DOHH2 (cell line): ENCODE data around the gene DNAJC5G.
"Not testable (repeated sequence)": the region's sequence is repeated elsewhere in the genome, so short reads cannot be mapped to it uniquely, and the experiment has no call there.

Source experiments
- H3F3A ChIP-seq: fragments of 200-600 bp; sonication (generic), shearing (Covaris generic); 2 replicates; pipeline ENCODE4 v1.6.0; 2016; ENCODE audit warnings: antibody characterized with exemption, mild to moderate bottlenecking; ENCODE audit not compliant: control insufficient read depth, insufficient read depth
- H3K27ac ChIP-seq: fragments of 200-600 bp; sonication (generic); 2 replicates; pipeline ENCODE4 v1.5.1; 2014; ENCODE audit warnings: low read depth, mild to moderate bottlenecking, low read length, moderate library complexity
- H3K27me3 ChIP-seq: fragments of 200-600 bp; sonication (generic); 2 replicates; pipeline ENCODE4 v1.6.1; 2014; ENCODE audit warnings: mild to moderate bottlenecking, low read length, mixed read lengths; ENCODE audit not compliant: control insufficient read depth
- H3K36me3 ChIP-seq: fragments of 200-600 bp; sonication (generic); 2 replicates; pipeline ENCODE4 v1.6.1; 2014; ENCODE audit warnings: mild to moderate bottlenecking, low read length, moderate library complexity, mixed read lengths; ENCODE audit not compliant: control insufficient read depth
- H3K4me1 ChIP-seq: fragments of 200-600 bp; sonication (generic); 2 replicates; pipeline ENCODE4 v1.6.1; 2014; ENCODE audit warnings: mild to moderate bottlenecking, low read length, mixed read lengths; ENCODE audit not compliant: control insufficient read depth
- H3K4me2 ChIP-seq: fragments of 200-600 bp; sonication (generic); 2 replicates; pipeline ENCODE4 v1.6.0; 2014; ENCODE audit warnings: mild to moderate bottlenecking, low read length, moderate library complexity
- H3K4me3 ChIP-seq: fragments of 200-600 bp; sonication (generic); 2 replicates; pipeline ENCODE4 v1.5.1; 2014; ENCODE audit warnings: mild to moderate bottlenecking, low read length, mixed read lengths
- H3K79me2 ChIP-seq: fragments of 200-600 bp; sonication (generic); 2 replicates; pipeline ENCODE4 v1.6.1; 2014; ENCODE audit warnings: mild to moderate bottlenecking, low read length, mixed read lengths; ENCODE audit not compliant: control insufficient read depth
- H3K9me2 ChIP-seq: fragments of 200-600 bp; sonication (generic); replicated peaks from 2 replicates; pipeline ENCODE4 v1.6.1; 2014; ENCODE audit warnings: mild to moderate bottlenecking, low read length, mixed read lengths; ENCODE audit not compliant: control insufficient read depth
- H3K9me3 ChIP-seq: fragments of 200-600 bp; sonication (generic); 2 replicates; pipeline ENCODE4 v1.6.1; 2014; ENCODE audit warnings: antibody characterized with exemption, low read length, mixed read lengths; ENCODE audit not compliant: control insufficient read depth, insufficient read depth
- H4K20me1 ChIP-seq: fragments of 200-600 bp; sonication (generic); 2 replicates; pipeline ENCODE4 v1.6.0; 2014; ENCODE audit warnings: low read depth, mild to moderate bottlenecking, antibody characterized with exemption, low read length, moderate library complexity; ENCODE audit not compliant: control insufficient read depth, insufficient read depth
- CTCF ChIP-seq: fragments of 200-600 bp; sonication (generic); IDR thresholded peaks from one replicate; pipeline ENCODE4 v1.5.1; 2014; ENCODE audit warnings: antibody characterized with exemption, mild to moderate bottlenecking, low read depth, low read length; ENCODE audit not compliant: poor library complexity, severe bottlenecking
- EZH2phosphoT487 ChIP-seq: fragments of 200-600 bp; sonication (generic); IDR thresholded peaks from 2 replicates; pipeline ENCODE4 v1.6.1; 2017; ENCODE audit warnings: borderline replicate concordance, mild to moderate bottlenecking, antibody characterized with exemption, low read length, moderate library complexity, mixed read lengths

Gene DNAJC5G

GRCh38 chr2:27270131-27270530 lies 5.1 kb upstream of the DNAJC5G start:
- H3K4me1 ChIP-seq, result peaks cover 9% of the 10 kb centered on the region
- H3K79me2 ChIP-seq, result no peaks in the 10 kb centered on the region
- no peak for TF ChIP-seq CTCF
- no peak for TF ChIP-seq EZH2phosphoT487
- H3K27me3 ChIP-seq, result peaks cover 18% of the 10 kb centered on the region
- H3F3A ChIP-seq, result no peaks in the 10 kb centered on the region; the same call in 1 of the 2 replicates
- no peak overlapping the region for H3K27ac ChIP-seq
- no peaks in the 10 kb centered on the region for H3K9me2 ChIP-seq
- no peak overlapping the region for H3K4me2 ChIP-seq
- no peaks in the 10 kb centered on the region for H3K36me3 ChIP-seq
- no peaks in the 10 kb centered on the region for H3K9me3 ChIP-seq
- H3K4me3 ChIP-seq, result no peak overlapping the region
- H4K20me1 ChIP-seq, result no peaks in the 10 kb centered on the region

GRCh38 chr2:27270670-27271069 lies 4.6 kb upstream of the DNAJC5G start:
- no peak overlapping the region for H3K27ac ChIP-seq
- no peak overlapping the region for H3K4me3 ChIP-seq
- H3K4me2 ChIP-seq, result no peak overlapping the region
- no peaks in the 10 kb centered on the region for H4K20me1 ChIP-seq
- no peaks in the 10 kb centered on the region for H3K36me3 ChIP-seq
- no peaks in the 10 kb centered on the region for H3K9me3 ChIP-seq
- TF ChIP-seq CTCF (no peak), EZH2phosphoT487 (no peak)
- H3F3A ChIP-seq, result no peaks in the 10 kb centered on the region; the same call in 1 of the 2 replicates
- peaks cover 13% of the 10 kb centered on the region for H3K27me3 ChIP-seq
- H3K4me1 ChIP-seq, result peaks cover 6% of the 10 kb centered on the region; the same call in 1 of the 2 replicates
- H3K9me2 ChIP-seq, result no peaks in the 10 kb centered on the region
- H3K79me2 ChIP-seq, result no peaks in the 10 kb centered on the region

- Histone ChIP-seq H3K9me3 (no peaks in the 10 kb centered on the region), H3K79me2 (no peaks in the 10 kb centered on the region), H3K36me3 (no peaks in the 10 kb centered on the region), H3K27me3 (peaks cover 5% of the 10 kb centered on the region; the same call in 1 of the 2 replicates), H3K27ac (no peak overlapping the region), H3K4me2 (no peak overlapping the region), H3F3A (no peaks in the 10 kb centered on the region; the same call in 1 of the 2 replicates), H4K20me1 (no peaks in the 10 kb centered on the region), H3K4me3 (no peak overlapping the region), H3K9me2 (no peaks in the 10 kb centered on the region), H3K4me1 (peaks cover 6% of the 10 kb centered on the region; the same call in 1 of the 2 replicates)
- no peak for TF ChIP-seq EZH2phosphoT487
- TF ChIP-seq CTCF, result no peak
These were observed 3.4 kb upstream of the DNAJC5G start for GRCh38 chr2:27271631-27272340.

- H4K20me1 ChIP-seq, H3K27ac ChIP-seq, H3K27me3 ChIP-seq, H3K9me3 ChIP-seq, H3K9me2 ChIP-seq, H3K4me1 ChIP-seq, H3K4me2 ChIP-seq, H3K36me3 ChIP-seq, H3F3A ChIP-seq, H3K79me2 ChIP-seq, H3K4me3 ChIP-seq: not testable (repeated sequence)
These were observed 2.4 kb upstream of the DNAJC5G start for GRCh38 chr2:27272537-27273522.
